ENCODE data around the gene SDF4.

Gene SDF4

GRCh38 chr1:1199961-1200875 lies 31.6 kb downstream of the SDF4 start:
- no peak for TF ChIP-seq CEBPB (IDR thresholded peaks at IDR 0.05)
- TF ChIP-seq TCF12 (IDR thresholded peaks at IDR 0.05; ENCODE audit: low read depth), result no peak
- TF ChIP-seq FOXM1 (IDR thresholded peaks at IDR 0.05; ENCODE audit: borderline replicate concordance, low read depth), result no peak
- no peak for TF ChIP-seq CREB1 (IDR thresholded peaks at IDR 0.05; ENCODE audit: low read depth)
- TF ChIP-seq, protein P1, sequence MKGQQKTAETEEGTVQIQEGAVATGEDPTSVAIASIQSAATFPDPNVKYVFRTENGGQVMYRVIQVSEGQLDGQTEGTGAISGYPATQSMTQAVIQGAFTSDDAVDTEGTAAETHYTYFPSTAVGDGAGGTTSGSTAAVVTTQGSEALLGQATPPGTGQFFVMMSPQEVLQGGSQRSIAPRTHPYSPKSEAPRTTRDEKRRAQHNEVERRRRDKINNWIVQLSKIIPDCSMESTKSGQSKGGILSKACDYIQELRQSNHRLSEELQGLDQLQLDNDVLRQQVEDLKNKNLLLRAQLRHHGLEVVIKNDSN (IDR thresholded peaks at IDR 0.05), result no peak
- TF ChIP-seq RAD21 (IDR thresholded peaks at IDR 0.05; ENCODE audit: low read depth), result no peak
- no peak for TF ChIP-seq NFIC (IDR thresholded peaks at IDR 0.05)
- TF ChIP-seq ZBTB7A (IDR thresholded peaks at IDR 0.05; ENCODE audit: low read depth), result no peak; the same call in 1 of the 2 replicates
- no peak for TF ChIP-seq TAF1 (IDR thresholded peaks at IDR 0.05; ENCODE audit: low read depth)
- TF ChIP-seq EGR1 (IDR thresholded peaks at IDR 0.05), result no peak
- no peak for TF ChIP-seq REST (IDR thresholded peaks at IDR 0.05; ENCODE audit: low read depth)
- no peak for TF ChIP-seq MAX (IDR thresholded peaks at IDR 0.05)
- no peak for TF ChIP-seq EP300 (IDR thresholded peaks at IDR 0.05; ENCODE audit: borderline replicate concordance)
- TF ChIP-seq TEAD4 (IDR thresholded peaks at IDR 0.05), result no peak
- TF ChIP-seq YY1 (IDR thresholded peaks at IDR 0.05; ENCODE audit: low read depth), result no peak

DNA sequence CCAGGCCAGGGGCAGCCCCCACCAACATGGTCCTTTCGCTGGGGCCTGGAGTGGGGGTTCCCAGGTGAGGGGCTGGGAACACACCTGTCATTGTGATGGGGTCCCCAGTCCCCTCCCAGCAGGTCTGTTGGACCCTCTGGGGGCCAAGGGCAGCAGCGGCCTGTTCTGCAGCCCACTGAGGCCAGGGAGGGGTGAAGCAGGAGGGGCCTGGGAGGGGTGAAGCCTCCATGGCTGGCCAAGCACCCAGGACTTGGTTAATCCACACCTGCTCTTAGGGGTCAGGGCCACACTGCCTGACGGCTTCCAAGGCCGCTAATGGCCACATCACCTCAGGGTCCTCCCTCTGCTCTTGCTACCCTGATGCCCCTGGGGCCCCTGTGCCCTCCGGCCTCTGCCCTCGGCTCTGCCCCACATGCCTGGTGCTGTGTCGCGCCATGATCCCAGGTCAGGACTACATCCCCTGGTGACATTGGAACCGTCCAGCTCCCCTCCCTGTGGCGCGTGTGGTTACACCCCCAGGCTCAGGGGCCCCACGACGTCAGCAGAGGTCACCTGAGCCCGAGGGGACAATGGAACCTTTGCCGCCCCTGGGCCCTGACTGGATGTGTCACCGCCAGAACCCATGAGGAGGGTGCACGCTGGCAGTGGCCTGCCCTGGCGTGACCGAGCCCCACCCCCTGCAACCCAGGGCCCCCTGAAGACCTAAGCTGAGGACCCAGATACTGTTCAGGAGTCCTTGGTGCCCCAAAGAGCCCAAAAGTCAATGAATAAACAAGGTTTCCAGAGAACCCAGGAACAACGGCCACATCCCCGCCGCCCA lies 32.5 kb downstream of the SDF4 start:
- TF ChIP-seq NFIC (IDR thresholded peaks at IDR 0.05) (no peak), TEAD4 (IDR thresholded peaks at IDR 0.05) (no peak), MAX (IDR thresholded peaks at IDR 0.05) (no peak), EP300 (IDR thresholded peaks at IDR 0.05; ENCODE audit: borderline replicate concordance) (no peak), FOXM1 (IDR thresholded peaks at IDR 0.05; ENCODE audit: borderline replicate concordance, low read depth) (no peak), TAF1 (IDR thresholded peaks at IDR 0.05; ENCODE audit: low read depth) (no peak), YY1 (IDR thresholded peaks at IDR 0.05; ENCODE audit: low read depth) (no peak), RAD21 (IDR thresholded peaks at IDR 0.05; ENCODE audit: low read depth) (no peak)
- TF ChIP-seq, protein P1 (IDR thresholded peaks at IDR 0.05), result no peak

DNA sequence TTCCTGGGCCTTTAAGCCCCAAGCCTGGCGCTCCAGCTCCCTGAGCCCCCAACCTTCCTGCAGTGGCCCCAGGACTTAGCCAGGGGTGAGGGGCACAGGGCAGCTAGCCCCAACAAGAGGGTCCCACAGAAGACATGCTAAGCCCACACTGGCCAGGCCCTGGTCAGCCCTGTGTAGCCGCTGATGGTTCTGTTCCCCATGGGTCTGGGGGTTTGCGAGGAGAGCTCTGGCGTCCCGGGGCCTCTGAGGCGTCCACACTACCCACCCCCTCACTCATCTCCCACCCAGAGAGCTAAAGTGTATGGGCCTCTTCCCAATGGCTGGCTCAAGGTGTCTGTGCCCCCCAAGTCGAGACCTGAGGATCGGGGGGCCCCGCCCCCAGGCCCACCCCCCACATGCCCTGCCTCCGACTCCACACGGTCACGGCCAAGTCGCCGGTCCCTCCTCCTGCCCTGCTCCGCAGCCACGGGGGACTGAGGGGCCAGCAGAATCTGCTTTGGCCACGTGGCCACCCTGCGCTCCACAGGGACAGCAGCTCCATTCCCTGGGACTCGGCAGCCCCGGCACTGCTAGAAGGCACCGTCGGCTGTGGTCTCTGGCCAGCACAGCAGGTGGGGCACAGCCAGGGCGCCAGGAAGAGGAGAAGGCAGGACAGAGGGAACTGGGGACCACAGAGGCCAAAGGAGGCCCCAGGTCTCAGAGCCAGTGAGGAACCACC lies 33.2 kb downstream of the SDF4 start:
- no peak for TF ChIP-seq YY1 (IDR thresholded peaks at IDR 0.05; ENCODE audit: low read depth)

DNA sequence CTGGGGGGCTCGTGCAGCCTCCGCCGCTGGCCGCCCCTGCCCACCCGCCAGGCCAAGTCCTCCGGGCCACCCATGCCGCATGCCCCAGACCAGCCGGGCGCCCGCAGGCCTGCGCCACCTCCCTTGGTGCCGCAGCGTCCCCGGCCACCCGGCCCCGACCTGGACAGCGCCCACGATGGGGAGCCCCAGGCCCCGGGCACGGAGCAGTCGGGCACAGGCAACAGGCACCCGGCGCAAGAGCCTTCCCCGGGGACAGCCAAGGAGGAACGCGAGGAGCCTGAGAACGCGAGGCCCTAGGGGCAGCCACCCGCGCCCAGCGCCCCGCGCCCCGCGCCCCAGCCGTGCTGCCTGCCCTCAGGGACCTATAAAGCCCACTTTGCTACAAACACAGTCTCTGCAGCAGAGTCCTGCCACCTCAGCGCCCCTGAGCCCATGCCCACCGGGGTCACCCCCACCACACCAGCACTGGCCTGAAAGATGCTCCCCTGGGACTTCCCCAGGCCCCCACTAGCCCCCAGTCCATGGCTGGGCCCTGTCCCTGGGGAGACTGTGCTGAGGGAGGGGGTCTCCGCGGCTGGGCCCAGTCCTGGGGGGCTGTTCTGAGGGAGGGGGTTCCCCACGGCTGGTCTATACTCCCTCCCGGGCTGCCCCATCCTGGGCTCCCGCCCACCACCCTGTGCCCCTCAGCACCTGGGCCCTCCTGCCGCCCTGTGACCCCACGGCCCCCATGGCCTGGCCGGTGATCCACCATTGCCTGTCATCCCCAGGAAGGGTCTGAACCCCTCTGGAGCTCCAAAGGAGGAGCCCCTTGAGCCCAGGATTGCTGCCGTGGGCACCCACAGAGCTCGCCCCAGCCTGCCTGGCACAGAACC lies 34.0 kb downstream of the SDF4 start:
- TF ChIP-seq NFIC (IDR thresholded peaks at IDR 0.05) (no peak), RAD21 (IDR thresholded peaks at IDR 0.05; ENCODE audit: low read depth) (no peak), REST (IDR thresholded peaks at IDR 0.05; ENCODE audit: low read depth) (no peak), TCF12 (IDR thresholded peaks at IDR 0.05; ENCODE audit: low read depth) (no peak)

DNA sequence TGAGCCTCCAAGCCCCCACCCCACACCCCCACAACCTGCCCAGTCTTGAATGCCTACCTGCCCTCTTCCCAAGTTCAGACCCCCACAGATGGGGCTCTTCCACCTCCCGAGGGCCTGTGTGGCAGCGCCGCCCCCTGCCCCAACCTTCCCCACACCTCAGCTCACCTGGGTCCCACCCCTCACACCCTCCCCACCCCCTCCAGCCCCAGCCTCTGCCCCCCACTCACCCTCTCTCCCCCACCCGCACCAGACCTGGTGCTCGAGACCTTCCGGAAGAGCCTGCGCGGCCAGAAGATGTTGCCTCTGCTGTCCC lies 34.7 kb downstream of the SDF4 start:
- no peak for TF ChIP-seq ZBTB7A (IDR thresholded peaks at IDR 0.05; ENCODE audit: low read depth)
- TF ChIP-seq EGR1 (IDR thresholded peaks at IDR 0.05), result no peak
- no peak for TF ChIP-seq CEBPB (IDR thresholded peaks at IDR 0.05)
- TF ChIP-seq RAD21 (IDR thresholded peaks at IDR 0.05; ENCODE audit: low read depth), result no peak
- no peak for TF ChIP-seq REST (IDR thresholded peaks at IDR 0.05; ENCODE audit: low read depth)
- no peak for TF ChIP-seq NFIC (IDR thresholded peaks at IDR 0.05)
- TF ChIP-seq EP300 (IDR thresholded peaks at IDR 0.05; ENCODE audit: borderline replicate concordance), result no peak
- TF ChIP-seq YY1 (IDR thresholded peaks at IDR 0.05; ENCODE audit: low read depth), result no peak
- TF ChIP-seq CREB1 (IDR thresholded peaks at IDR 0.05; ENCODE audit: low read depth), result no peak
- no peak for TF ChIP-seq FOXM1 (IDR thresholded peaks at IDR 0.05; ENCODE audit: borderline replicate concordance, low read depth)
- TF ChIP-seq TCF12 (IDR thresholded peaks at IDR 0.05; ENCODE audit: low read depth), result no peak
- TF ChIP-seq TEAD4 (IDR thresholded peaks at IDR 0.05), result no peak
- no peak for TF ChIP-seq MAX (IDR thresholded peaks at IDR 0.05)
- no peak for TF ChIP-seq TAF1 (IDR thresholded peaks at IDR 0.05; ENCODE audit: low read depth)
- TF ChIP-seq, protein P1 (IDR thresholded peaks at IDR 0.05), result no peak

Measured in Ishikawa (cell line).